HG03103 (cell line): ENCODE data around the gene ZMIZ2.
A peak's percentile ranks its signal among the peaks of the same experiment; 100 is the strongest.
"Not testable (repeated sequence)": the region's sequence is repeated elsewhere in the genome, so short reads cannot be mapped to it uniquely, and the experiment has no call there.

Source experiments
- ATAC-seq: cut with Tn5 transposase; IDR thresholded peaks from one replicate; pipeline ENCODE4 v1.9.1; 2021; ENCODE audit warnings: low read depth; ENCODE audit not compliant: unreplicated experiment

Gene ZMIZ2

GRCh38 chr7:44748045-44748947, at the start of gene ZMIZ2:
Gene ZMIZ2 (plus strand): TSS chr7:44748847. CDS start chr7:44756250, 7,403 bp downstream.
- peak; percentile 61 for ATAC-seq

GRCh38 chr7:44699598-44699997, 49.0 kb upstream of the ZMIZ2 start:
- not testable (repeated sequence) for ATAC-seq

GRCh38 chr7:44700322-44700721, 48.3 kb upstream of the ZMIZ2 start:
- ATAC-seq, result no peak

GRCh38 chr7:44703391-44703790, 45.3 kb upstream of the ZMIZ2 start:
- ATAC-seq, result not testable (repeated sequence)

GRCh38 chr7:44703921-44704320, 44.7 kb upstream of the ZMIZ2 start:
- no peak for ATAC-seq

- no peak for ATAC-seq
Observed at GRCh38 chr7:44705434-44705833, 43.2 kb upstream of the ZMIZ2 start.

- ATAC-seq, result no peak
Observed at GRCh38 chr7:44706788-44707557, 41.7 kb upstream of the ZMIZ2 start.

GRCh38 chr7:44707558-44708230, 41.0 kb upstream of the ZMIZ2 start:
- no peak for ATAC-seq

GRCh38 chr7:44709011-44709915, 39.4 kb upstream of the ZMIZ2 start:
- ATAC-seq, result no peak

- no peak for ATAC-seq
Observed at GRCh38 chr7:44709945-44710596, 38.6 kb upstream of the ZMIZ2 start.

- ATAC-seq, result no peak
Observed at GRCh38 chr7:44711528-44711927, 37.1 kb upstream of the ZMIZ2 start.

GRCh38 chr7:44712012-44712411, 36.6 kb upstream of the ZMIZ2 start:
- ATAC-seq, result no peak

- no peak for ATAC-seq
Observed at GRCh38 chr7:44713141-44713540, 35.5 kb upstream of the ZMIZ2 start.

GRCh38 chr7:44713680-44714335, 34.8 kb upstream of the ZMIZ2 start:
- no peak for ATAC-seq

GRCh38 chr7:44716205-44716604, 32.4 kb upstream of the ZMIZ2 start:
- ATAC-seq, result no peak

- no peak for ATAC-seq
Observed at GRCh38 chr7:44720301-44720700, 28.3 kb upstream of the ZMIZ2 start.

GRCh38 chr7:44724276-44724675, 24.4 kb upstream of the ZMIZ2 start:
- no peak for ATAC-seq

- not testable (repeated sequence) for ATAC-seq
Observed at GRCh38 chr7:44726250-44726649, 22.4 kb upstream of the ZMIZ2 start.
